Panc1 (cell line): Measurements from ENCODE around the gene DHX8. TPM values are rescaled to one million over a fixed set of nuclear protein-coding genes. Genes with fewer than 3 reads are reported as not detected.

Experiments used
- ATAC-seq: fragments of 200-7000 bp; cut with Tn5 transposase; 2 replicates; pipeline ENCODE4 v1.9.1; 2020; ENCODE audit warnings: mild to moderate bottlenecking, moderate library complexity
- BruUV-seq: library from RNA; stranded (reverse); fragments of 400-500 nt; replicated peaks from 2 replicates; lab custom pipeline; 2021; lab: Mats Ljungman, UMichigan
- CTCF ChIA-PET: fragments of 300-600 bp; sonication (Branson Sonifier 250); formaldehyde crosslinking; loops from one replicate; lab custom pipeline; 2022; ENCODE audit warnings: antibody characterized with exemption; lab: Charles Lee
- POLR2A ChIA-PET: fragments of 300-600 bp; sonication (Branson Sonifier 250); formaldehyde crosslinking; loops from one replicate; lab custom pipeline; 2022; ENCODE audit warnings: antibody characterized with exemption; lab: Charles Lee
- DNase-seq: peaks from one replicate; pipeline ENCODE4 v3.0.0-alpha.2; 2010; ENCODE audit warnings: low read depth, low spot score
- H3K27ac ChIP-seq: 2 replicates; pipeline ENCODE4 v1.5.1; 2011; ENCODE audit warnings: mild to moderate bottlenecking, low read length, inconsistent platforms
- H3K27me3 ChIP-seq: fragments of 200-500 bp; sonication (Bioruptor generic); 2 replicates; pipeline ENCODE4 v1.6.0; 2014; ENCODE audit warnings: low read length, inconsistent platforms; ENCODE audit not compliant: control insufficient read depth, insufficient read depth
- H3K36me3 ChIP-seq: fragments of 200-500 bp; sonication (Bioruptor generic); 2 replicates; pipeline ENCODE4 v1.5.1; 2014; ENCODE audit warnings: inconsistent platforms, mild to moderate bottlenecking, low read length, moderate library complexity; ENCODE audit not compliant: control insufficient read depth, insufficient read depth
- H3K4me1 ChIP-seq: 2 replicates; pipeline ENCODE4 v1.5.1; 2011; ENCODE audit warnings: inconsistent platforms, mild to moderate bottlenecking, low read length, moderate library complexity; ENCODE audit not compliant: control insufficient read depth, insufficient read depth
- H3K4me3 ChIP-seq, 2 experiments: 2 replicates each; pipeline ENCODE4 v1.5.1; 2011 to 2012; ENCODE audit warnings: low read depth in 2 of 2, low read length in 2 of 2, mild to moderate bottlenecking in 2 of 2, inconsistent platforms in 1 of 2, moderate library complexity in 1 of 2
- H3K9me3 ChIP-seq: fragments of 200-500 bp; sonication (Bioruptor generic); 2 replicates; pipeline ENCODE4 v1.5.1; 2014; ENCODE audit warnings: low read depth, mild to moderate bottlenecking, inconsistent platforms, low read length, moderate library complexity; ENCODE audit not compliant: control insufficient read depth, insufficient read depth
- POLR2AphosphoS5 ChIP-seq: IDR thresholded peaks from 2 replicates; pipeline ENCODE4 v1.6.1; 2012; ENCODE audit warnings: mild to moderate bottlenecking, low read depth, low read length, moderate library complexity
- SIN3A ChIP-seq: IDR thresholded peaks from 2 replicates; pipeline ENCODE4 v1.6.1; 2012; ENCODE audit warnings: low read depth, mild to moderate bottlenecking, low read length, moderate library complexity, borderline replicate concordance; ENCODE audit not compliant: insufficient read depth
- TCF7L2 ChIP-seq: IDR thresholded peaks from 2 replicates; pipeline ENCODE4 v1.6.1; 2011; ENCODE audit warnings: mild to moderate bottlenecking, low read depth, low read length, inconsistent platforms
- in situ Hi-C: cut with HindIII; loops from 2 replicates; pipeline ENCODE4 v1.10.0; 2016; ENCODE audit warnings: low sequenced_read_pairs, low pct_unique_long_range_greater_than_20kb
- intact Hi-C: fragments of 100-400 bp; cut with micrococcal nuclease; formaldehyde crosslinking; loops from one replicate; pipeline ENCODE4 v1.10.0; 2022; ENCODE audit not compliant: unreplicated experiment
- total RNA-seq: library from RNA; stranded (reverse); gene quantifications from one replicate; pipeline ENCODE4 v1.2.1, GENCODE V29; 2021; ENCODE audit not compliant: unreplicated experiment
- TF ChIP-seq, protein P1 (sequence below): fragments of 450-650 bp; IDR thresholded peaks from 2 replicates; pipeline ENCODE4 v1.5.1; 2017; ENCODE audit warnings: mild to moderate bottlenecking
- TF ChIP-seq, protein P2 (sequence below), 2 experiments: IDR thresholded peaks; 2 replicates each; pipeline ENCODE4 v1.6.1; 2011 to 2012; ENCODE audit warnings: low read depth in 2 of 2, control low read depth in 1 of 2, low read length in 1 of 2, mild to moderate bottlenecking in 1 of 2, moderate library complexity in 1 of 2; ENCODE audit not compliant: insufficient read depth in 1 of 2

DHX8 gene
- total RNA-seq, 1 experiment from 2014 or later = 45.6 TPM

DNA sequence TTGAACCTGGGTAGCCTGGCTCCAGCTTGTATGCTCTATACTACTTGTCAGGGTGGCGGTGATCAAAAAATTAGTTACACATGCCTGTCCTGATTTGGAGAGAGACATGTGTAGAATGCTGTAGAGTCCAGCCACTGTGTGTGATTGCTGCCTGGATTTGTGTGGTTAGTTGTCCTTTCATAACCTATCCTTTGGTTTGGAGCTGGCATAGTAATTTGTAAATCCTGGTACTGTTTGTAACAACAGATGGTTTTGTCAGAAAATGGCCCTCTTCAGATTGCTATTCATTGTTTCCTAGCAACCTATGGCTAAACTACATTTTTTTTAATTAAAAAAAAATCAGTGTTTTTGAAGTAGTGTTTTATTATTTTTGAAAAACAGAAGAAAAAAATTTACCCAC, 31.9 kb downstream of the DHX8 start:
- H3K36me3 ChIP-seq = peaks cover 2% of the 10 kb centered on the region; the same call in 1 of the 2 replicates
- POLR2A ChIA-PET = no interaction called here

DNA sequence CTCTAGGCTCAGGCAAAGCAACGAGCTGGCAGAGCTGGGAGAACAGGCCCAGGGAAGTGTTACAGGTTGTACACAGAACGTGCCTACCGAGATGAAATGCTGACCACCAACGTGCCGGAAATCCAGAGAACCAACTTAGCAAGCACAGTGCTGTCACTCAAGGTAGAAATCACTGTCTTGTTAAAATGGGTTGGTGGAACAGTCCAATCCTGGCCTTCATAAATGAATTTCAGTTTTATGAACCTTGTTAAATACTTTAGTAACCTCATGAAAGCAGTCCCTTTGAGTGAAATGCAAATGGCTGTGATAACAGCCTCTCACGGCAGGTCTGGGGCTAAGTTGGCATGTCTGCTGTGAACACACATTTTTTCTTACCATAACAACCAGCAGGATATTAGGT, 33.4 kb downstream of the DHX8 start:
- no peaks in the 10 kb centered on the region for H3K27me3 ChIP-seq
- TF ChIP-seq, protein P1, sequence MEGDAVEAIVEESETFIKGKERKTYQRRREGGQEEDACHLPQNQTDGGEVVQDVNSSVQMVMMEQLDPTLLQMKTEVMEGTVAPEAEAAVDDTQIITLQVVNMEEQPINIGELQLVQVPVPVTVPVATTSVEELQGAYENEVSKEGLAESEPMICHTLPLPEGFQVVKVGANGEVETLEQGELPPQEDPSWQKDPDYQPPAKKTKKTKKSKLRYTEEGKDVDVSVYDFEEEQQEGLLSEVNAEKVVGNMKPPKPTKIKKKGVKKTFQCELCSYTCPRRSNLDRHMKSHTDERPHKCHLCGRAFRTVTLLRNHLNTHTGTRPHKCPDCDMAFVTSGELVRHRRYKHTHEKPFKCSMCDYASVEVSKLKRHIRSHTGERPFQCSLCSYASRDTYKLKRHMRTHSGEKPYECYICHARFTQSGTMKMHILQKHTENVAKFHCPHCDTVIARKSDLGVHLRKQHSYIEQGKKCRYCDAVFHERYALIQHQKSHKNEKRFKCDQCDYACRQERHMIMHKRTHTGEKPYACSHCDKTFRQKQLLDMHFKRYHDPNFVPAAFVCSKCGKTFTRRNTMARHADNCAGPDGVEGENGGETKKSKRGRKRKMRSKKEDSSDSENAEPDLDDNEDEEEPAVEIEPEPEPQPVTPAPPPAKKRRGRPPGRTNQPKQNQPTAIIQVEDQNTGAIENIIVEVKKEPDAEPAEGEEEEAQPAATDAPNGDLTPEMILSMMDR = no peak
- TF ChIP-seq, protein P2, sequence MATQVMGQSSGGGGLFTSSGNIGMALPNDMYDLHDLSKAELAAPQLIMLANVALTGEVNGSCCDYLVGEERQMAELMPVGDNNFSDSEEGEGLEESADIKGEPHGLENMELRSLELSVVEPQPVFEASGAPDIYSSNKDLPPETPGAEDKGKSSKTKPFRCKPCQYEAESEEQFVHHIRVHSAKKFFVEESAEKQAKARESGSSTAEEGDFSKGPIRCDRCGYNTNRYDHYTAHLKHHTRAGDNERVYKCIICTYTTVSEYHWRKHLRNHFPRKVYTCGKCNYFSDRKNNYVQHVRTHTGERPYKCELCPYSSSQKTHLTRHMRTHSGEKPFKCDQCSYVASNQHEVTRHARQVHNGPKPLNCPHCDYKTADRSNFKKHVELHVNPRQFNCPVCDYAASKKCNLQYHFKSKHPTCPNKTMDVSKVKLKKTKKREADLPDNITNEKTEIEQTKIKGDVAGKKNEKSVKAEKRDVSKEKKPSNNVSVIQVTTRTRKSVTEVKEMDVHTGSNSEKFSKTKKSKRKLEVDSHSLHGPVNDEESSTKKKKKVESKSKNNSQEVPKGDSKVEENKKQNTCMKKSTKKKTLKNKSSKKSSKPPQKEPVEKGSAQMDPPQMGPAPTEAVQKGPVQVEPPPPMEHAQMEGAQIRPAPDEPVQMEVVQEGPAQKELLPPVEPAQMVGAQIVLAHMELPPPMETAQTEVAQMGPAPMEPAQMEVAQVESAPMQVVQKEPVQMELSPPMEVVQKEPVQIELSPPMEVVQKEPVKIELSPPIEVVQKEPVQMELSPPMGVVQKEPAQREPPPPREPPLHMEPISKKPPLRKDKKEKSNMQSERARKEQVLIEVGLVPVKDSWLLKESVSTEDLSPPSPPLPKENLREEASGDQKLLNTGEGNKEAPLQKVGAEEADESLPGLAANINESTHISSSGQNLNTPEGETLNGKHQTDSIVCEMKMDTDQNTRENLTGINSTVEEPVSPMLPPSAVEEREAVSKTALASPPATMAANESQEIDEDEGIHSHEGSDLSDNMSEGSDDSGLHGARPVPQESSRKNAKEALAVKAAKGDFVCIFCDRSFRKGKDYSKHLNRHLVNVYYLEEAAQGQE (IDR thresholded peaks at IDR 0.05; ENCODE audit: insufficient read depth in 1 of 2, low read depth in 2 of 2, low read length in 1 of 2) = no peak
- no peak for TF ChIP-seq POLR2AphosphoS5
- TF ChIP-seq SIN3A = no peak
- TF ChIP-seq TCF7L2 = no peak
- no peak overlapping the region for H3K27ac ChIP-seq
- POLR2A ChIA-PET = no interaction called here
- intact Hi-C loops = no loop called here
- DNase-seq (no peak), ATAC-seq (no peak)
- CTCF ChIA-PET = no interaction called here
- in situ Hi-C loops = no loop called here
- BruUV-seq = no TSS peak
- H3K36me3 ChIP-seq = peaks cover 7% of the 10 kb centered on the region; the same call in 1 of the 2 replicates
- no peak overlapping the region for H3K4me3 ChIP-seq
- H3K4me1 ChIP-seq = no peaks in the 10 kb centered on the region
- H3K9me3 ChIP-seq = no peaks in the 10 kb centered on the region

More for the DNA sequence above, 31.9 kb downstream of the DHX8 start:
- no peak for TF ChIP-seq TCF7L2
- no peak for TF ChIP-seq POLR2AphosphoS5
- no peak for TF ChIP-seq SIN3A
- TF ChIP-seq, protein P1 = no peak
- no peak for DNase-seq
- in situ Hi-C loops (no loop called here), intact Hi-C loops (no loop called here)
- CTCF ChIA-PET = no interaction called here
- Histone ChIP-seq H3K4me1 (no peaks in the 10 kb centered on the region), H3K27ac (no peak overlapping the region), H3K27me3 (no peaks in the 10 kb centered on the region), H3K9me3 (no peaks in the 10 kb centered on the region), H3K4me3 (no peak overlapping the region)
- BruUV-seq = no TSS peak
- no peak for ATAC-seq
